ENCODE data around the gene CHSY3.

GRCh38 chr5:129991780-129992179 lies 87.5 kb downstream of the CHSY3 start:
- TF ChIP-seq CREB1 (CRISPR knock-in tag; IDR thresholded peaks at IDR 0.05; ENCODE audit: low read depth): no peak
- TF ChIP-seq EZH2phosphoT487 (IDR thresholded peaks at IDR 0.05; ENCODE audit: unreplicated experiment): no peak
- TF ChIP-seq CTCF (conservative IDR thresholded peaks at IDR 0.05; ENCODE audit: low read depth in 2 of 2): no peak

All from GM23338 (cell line).